OCI-LY7 (cell line): ENCODE results near the gene SLC25A22. TPM values are rescaled to one million over a fixed set of nuclear protein-coding genes. Genes with fewer than 3 reads are reported as not detected.

Source experiments
- BruUV-seq: library from RNA; stranded (reverse); fragments of 400-500 nt; replicated peaks from 2 replicates; lab custom pipeline; 2021; lab: Mats Ljungman, UMichigan
- CTCF ChIA-PET: fragments of 300-600 bp; sonication (Branson Sonifier 250); formaldehyde crosslinking; loops from one replicate; lab custom pipeline; 2022; ENCODE audit warnings: antibody characterized with exemption; ENCODE audit not compliant: unreplicated experiment; lab: Charles Lee
- POLR2A ChIA-PET: fragments of 300-600 bp; sonication (Branson Sonifier 250); formaldehyde crosslinking; loops from one replicate; lab custom pipeline; 2022; ENCODE audit warnings: antibody characterized with exemption; lab: Charles Lee
- DNase-seq: peaks from one replicate; pipeline ENCODE4 v3.0.0-alpha.2; 2015; ENCODE audit warnings: low spot score
- H2AFZ ChIP-seq: fragments of 200-600 bp; sonication (generic), shearing (Covaris generic); 2 replicates; pipeline ENCODE4 v1.6.1; 2014; ENCODE audit warnings: mild to moderate bottlenecking, antibody characterized with exemption, low read length, moderate library complexity
- H3K27ac ChIP-seq: fragments of 200-600 bp; sonication (generic); 2 replicates; pipeline ENCODE4 v1.5.1; 2014; ENCODE audit warnings: mixed run types, low read depth, mild to moderate bottlenecking, moderate library complexity, low read length, inconsistent platforms; ENCODE audit not compliant: poor library complexity, severe bottlenecking
- H3K36me3 ChIP-seq: fragments of 200-600 bp; sonication (generic); 2 replicates; pipeline ENCODE4 v1.6.1; 2014; ENCODE audit warnings: mild to moderate bottlenecking, antibody characterized with exemption, low read length, moderate library complexity, mixed read lengths; ENCODE audit not compliant: insufficient read depth
- H3K4me1 ChIP-seq: fragments of 200-600 bp; sonication (generic); 2 replicates; pipeline ENCODE4 v1.5.1; 2014; ENCODE audit warnings: mild to moderate bottlenecking, low read length; ENCODE audit not compliant: insufficient read depth, poor library complexity, severe bottlenecking
- H3K4me2 ChIP-seq: fragments of 200-600 bp; sonication (generic); 2 replicates; pipeline ENCODE4 v1.6.1; 2014; ENCODE audit warnings: mild to moderate bottlenecking, low read length
- H3K4me3 ChIP-seq: fragments of 200-600 bp; sonication (generic); 2 replicates; pipeline ENCODE4 v1.5.1; 2014; ENCODE audit warnings: mild to moderate bottlenecking, low read depth, low read length; ENCODE audit not compliant: poor library complexity, severe bottlenecking
- H3K79me2 ChIP-seq: fragments of 200-600 bp; sonication (generic); 2 replicates; pipeline ENCODE4 v1.6.1; 2016; ENCODE audit warnings: low read depth, mild to moderate bottlenecking, low read length, moderate library complexity, mixed read lengths; ENCODE audit not compliant: insufficient read depth
- H3K9me2 ChIP-seq: fragments of 200-600 bp; sonication (generic); 2 replicates; pipeline ENCODE4 v1.6.1; 2016; ENCODE audit warnings: mild to moderate bottlenecking, low read length, mixed read lengths; ENCODE audit not compliant: insufficient read depth
- H3K9me3 ChIP-seq: fragments of 200-600 bp; sonication (generic); 2 replicates; pipeline ENCODE4 v1.6.1; 2014; ENCODE audit warnings: mild to moderate bottlenecking, mixed run types, low read length, mixed read lengths
- H4K20me1 ChIP-seq: fragments of 200-600 bp; sonication (generic); 2 replicates; pipeline ENCODE4 v1.6.1; 2014; ENCODE audit warnings: mild to moderate bottlenecking, antibody characterized with exemption, low read length, moderate library complexity, mixed read lengths; ENCODE audit not compliant: insufficient read depth
- EZH2phosphoT487 ChIP-seq: fragments of 200-600 bp; sonication (generic); IDR thresholded peaks from 2 replicates; pipeline ENCODE4 v1.6.1; 2018; ENCODE audit warnings: low read depth, borderline replicate concordance, mild to moderate bottlenecking, mixed run types, antibody characterized with exemption, low read length, moderate library complexity, mixed read lengths
- intact Hi-C: fragments of 100-400 bp; cut with micrococcal nuclease; formaldehyde crosslinking; loops from one replicate; pipeline ENCODE4 v1.10.0; 2022; ENCODE audit not compliant: unreplicated experiment
- total RNA-seq, 2 experiments: library from RNA; depleted of rRNA in 1 of 2; stranded (reverse); fragments of >200 nt in 1 of 2; shearing (Covaris generic) in 1 of 2; gene quantifications; 2 replicates each; pipeline ENCODE4 v1.2.3, GENCODE V29; 2014 to 2022
- TF ChIP-seq, protein P1 (sequence below): fragments of 200-600 bp; sonication (generic); conservative IDR thresholded peaks from 2 replicates; pipeline ENCODE4 v1.5.1; 2014; ENCODE audit warnings: mild to moderate bottlenecking, antibody characterized with exemption, low read length, moderate library complexity, mixed read lengths

Gene SLC25A22
- total RNA-seq, 2 experiments from 2014 or later: 30.8 to 50.9 TPM

DNA sequence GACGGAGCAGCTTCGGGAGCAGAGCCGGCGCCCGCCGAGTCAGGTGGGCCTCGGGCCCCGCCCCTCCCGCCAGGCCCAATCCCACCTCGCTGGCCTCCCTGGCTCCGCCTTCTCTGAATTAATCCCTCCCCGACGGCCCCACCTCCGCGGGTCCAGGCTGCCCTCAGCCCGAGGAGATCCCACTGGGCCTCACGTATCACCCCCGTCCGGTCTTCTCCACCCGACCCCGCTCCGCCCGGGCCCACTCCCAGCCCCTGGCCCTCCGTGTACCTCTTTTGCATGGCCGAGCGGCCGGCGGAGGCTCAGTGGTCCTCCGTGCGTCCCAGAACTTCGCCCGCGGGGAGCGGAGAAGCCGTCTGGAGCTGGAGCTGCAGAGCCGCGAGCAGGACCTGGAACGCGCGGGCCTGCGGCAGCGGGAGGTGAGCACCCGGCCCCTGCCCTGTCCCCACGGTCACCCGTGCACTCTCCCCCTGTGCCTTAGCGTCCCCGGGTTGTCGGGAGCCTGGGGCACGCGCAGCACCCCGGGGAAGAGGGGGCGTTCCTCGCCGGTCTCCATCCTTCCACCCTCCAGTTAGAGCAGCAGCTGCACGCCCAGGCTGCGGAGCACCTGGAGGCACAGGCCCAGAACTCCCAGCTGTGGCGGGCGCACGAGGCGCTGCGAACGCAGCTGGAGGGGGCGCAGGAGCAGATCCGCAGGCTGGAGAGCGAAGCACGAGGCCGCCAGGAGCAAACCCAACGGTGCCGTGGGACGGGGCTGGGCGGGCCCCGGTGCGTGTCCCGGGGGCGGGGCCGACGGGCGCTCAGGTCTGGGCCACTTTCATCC, 32.4 kb upstream of the SLC25A22 start:
- Histone ChIP-seq H2AFZ (no peak overlapping the region), H3K4me1 (peaks cover 36% of the 10 kb centered on the region), H4K20me1 (no peaks in the 10 kb centered on the region), H3K79me2 (no peaks in the 10 kb centered on the region), H3K4me2 (peak overlapping the region; percentile 68), H3K9me2 (no peaks in the 10 kb centered on the region), H3K27ac (no peak overlapping the region), H3K9me3 (no peaks in the 10 kb centered on the region), H3K4me3 (no peak overlapping the region), H3K36me3 (no peaks in the 10 kb centered on the region)
- peak; percentile 48 for DNase-seq
- intact Hi-C loops: no loop called here
- no TSS peak for BruUV-seq
- 0 out of 2 replicates have a peak, but pooled peaks have one; percentile 34 for TF ChIP-seq EZH2phosphoT487
- TF ChIP-seq, protein P1, sequence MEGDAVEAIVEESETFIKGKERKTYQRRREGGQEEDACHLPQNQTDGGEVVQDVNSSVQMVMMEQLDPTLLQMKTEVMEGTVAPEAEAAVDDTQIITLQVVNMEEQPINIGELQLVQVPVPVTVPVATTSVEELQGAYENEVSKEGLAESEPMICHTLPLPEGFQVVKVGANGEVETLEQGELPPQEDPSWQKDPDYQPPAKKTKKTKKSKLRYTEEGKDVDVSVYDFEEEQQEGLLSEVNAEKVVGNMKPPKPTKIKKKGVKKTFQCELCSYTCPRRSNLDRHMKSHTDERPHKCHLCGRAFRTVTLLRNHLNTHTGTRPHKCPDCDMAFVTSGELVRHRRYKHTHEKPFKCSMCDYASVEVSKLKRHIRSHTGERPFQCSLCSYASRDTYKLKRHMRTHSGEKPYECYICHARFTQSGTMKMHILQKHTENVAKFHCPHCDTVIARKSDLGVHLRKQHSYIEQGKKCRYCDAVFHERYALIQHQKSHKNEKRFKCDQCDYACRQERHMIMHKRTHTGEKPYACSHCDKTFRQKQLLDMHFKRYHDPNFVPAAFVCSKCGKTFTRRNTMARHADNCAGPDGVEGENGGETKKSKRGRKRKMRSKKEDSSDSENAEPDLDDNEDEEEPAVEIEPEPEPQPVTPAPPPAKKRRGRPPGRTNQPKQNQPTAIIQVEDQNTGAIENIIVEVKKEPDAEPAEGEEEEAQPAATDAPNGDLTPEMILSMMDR: no peak
- CTCF ChIA-PET: no interaction called here
- POLR2A ChIA-PET: interaction anchor here (0.9 to 1.0 kb wide), 2 partner anchors 11 to 13 kb away, joined by 3 to 4 read pairs; no protein-coding TSS in a partner anchor

DNA sequence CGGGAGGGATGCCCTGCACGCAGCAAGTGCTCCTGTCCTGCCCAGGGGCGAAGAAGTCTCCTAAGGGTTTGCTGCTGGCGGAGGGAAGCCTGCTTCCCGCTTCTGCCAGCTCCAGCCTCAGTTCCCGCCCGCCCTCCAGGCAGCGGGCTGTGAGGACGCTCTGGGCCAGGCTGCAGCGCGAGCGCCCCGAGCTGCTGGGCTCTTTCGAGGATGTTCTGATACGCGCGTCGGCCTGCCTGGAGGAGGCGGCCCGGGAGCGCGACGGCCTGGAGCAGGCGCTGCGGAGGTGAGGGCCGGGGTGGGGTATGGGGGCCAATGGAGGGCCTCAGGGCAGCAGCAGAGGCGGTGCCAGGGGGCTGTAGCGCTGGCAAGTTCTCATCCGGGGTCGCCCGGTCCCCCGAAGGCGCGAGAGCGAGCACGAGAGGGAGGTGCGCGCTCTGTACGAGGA, 31.8 kb upstream of the SLC25A22 start:
- DNase-seq: no peak
- Histone ChIP-seq H3K36me3 (no peaks in the 10 kb centered on the region), H3K79me2 (no peaks in the 10 kb centered on the region), H3K4me3 (peak overlapping the region; percentile 29), H2AFZ (no peak overlapping the region), H3K4me2 (peak overlapping the region; percentile 68), H3K9me2 (no peaks in the 10 kb centered on the region), H3K27ac (no peak overlapping the region), H3K4me1 (peaks cover 36% of the 10 kb centered on the region), H4K20me1 (no peaks in the 10 kb centered on the region), H3K9me3 (no peaks in the 10 kb centered on the region)
- ChIA-PET CTCF (no interaction called here), POLR2A (interaction anchor here (1.0 kb wide), 1 partner anchor 13 kb away, joined by 4 read pairs; no protein-coding TSS in a partner anchor)
- intact Hi-C loops: no loop called here
- no peak for TF ChIP-seq EZH2phosphoT487
- TF ChIP-seq, protein P1: no peak
- no TSS peak for BruUV-seq
